ENCODE data around the gene RAB37. TPM values are rescaled to one million over a fixed set of nuclear protein-coding genes. Genes with fewer than 3 reads are reported as not detected.

Gene RAB37
- total RNA-seq, 1 donor: 0.36 TPM

DNA sequence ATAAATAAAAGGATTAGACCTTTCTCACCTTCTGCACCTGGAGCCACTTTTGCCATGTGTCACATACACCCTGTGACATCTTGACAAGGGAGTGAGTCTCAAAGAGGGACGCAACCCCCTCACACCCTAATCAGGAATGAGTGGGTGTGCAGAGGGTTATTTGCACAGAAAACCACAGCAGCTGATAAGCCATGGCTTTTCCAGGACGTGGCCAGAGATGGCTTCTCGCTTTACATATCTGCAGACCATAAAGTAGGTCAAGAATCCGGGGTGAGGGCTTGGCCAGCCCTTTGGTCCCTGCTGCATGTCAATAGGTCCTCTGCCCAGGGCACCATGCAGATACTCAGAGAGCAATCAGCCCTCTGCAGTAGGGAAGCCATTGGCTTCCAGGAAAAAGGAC is 21.9 kb upstream of the RAB37 start:
- peak; percentile 63 for DNase-seq (ENCODE audit: insufficient read length, low spot score, missing footprints)
- Histone ChIP-seq H2AFZ (ENCODE audit: low read length) (no peak overlapping the region), H3K79me2 (ENCODE audit: insufficient read depth, low read length) (no peaks in the 10 kb centered on the region), H3K4me3 (ENCODE audit: insufficient read depth, low read length) (no peak overlapping the region), H3K4me2 (ENCODE audit: insufficient read depth, low read length) (no peak overlapping the region), H3K9me3 (ENCODE audit: low read depth, low read length) (no peaks in the 10 kb centered on the region), H3K36me3 (ENCODE audit: insufficient read depth, low read length) (no peaks in the 10 kb centered on the region), H3K27ac (ENCODE audit: low read depth, low read length) (no peak overlapping the region), H3K4me1 (ENCODE audit: insufficient read depth, low read length) (no peaks in the 10 kb centered on the region), H4K20me1 (ENCODE audit: insufficient read depth, low read length) (no peaks in the 10 kb centered on the region), H3K27me3 (ENCODE audit: insufficient read depth, low read length) (peaks cover 9% of the 10 kb centered on the region)
- TF ChIP-seq, protein P1, sequence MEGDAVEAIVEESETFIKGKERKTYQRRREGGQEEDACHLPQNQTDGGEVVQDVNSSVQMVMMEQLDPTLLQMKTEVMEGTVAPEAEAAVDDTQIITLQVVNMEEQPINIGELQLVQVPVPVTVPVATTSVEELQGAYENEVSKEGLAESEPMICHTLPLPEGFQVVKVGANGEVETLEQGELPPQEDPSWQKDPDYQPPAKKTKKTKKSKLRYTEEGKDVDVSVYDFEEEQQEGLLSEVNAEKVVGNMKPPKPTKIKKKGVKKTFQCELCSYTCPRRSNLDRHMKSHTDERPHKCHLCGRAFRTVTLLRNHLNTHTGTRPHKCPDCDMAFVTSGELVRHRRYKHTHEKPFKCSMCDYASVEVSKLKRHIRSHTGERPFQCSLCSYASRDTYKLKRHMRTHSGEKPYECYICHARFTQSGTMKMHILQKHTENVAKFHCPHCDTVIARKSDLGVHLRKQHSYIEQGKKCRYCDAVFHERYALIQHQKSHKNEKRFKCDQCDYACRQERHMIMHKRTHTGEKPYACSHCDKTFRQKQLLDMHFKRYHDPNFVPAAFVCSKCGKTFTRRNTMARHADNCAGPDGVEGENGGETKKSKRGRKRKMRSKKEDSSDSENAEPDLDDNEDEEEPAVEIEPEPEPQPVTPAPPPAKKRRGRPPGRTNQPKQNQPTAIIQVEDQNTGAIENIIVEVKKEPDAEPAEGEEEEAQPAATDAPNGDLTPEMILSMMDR (IDR thresholded peaks at IDR 0.05; ENCODE audit: extremely low read depth, low read depth, low read length): no peak

DNA sequence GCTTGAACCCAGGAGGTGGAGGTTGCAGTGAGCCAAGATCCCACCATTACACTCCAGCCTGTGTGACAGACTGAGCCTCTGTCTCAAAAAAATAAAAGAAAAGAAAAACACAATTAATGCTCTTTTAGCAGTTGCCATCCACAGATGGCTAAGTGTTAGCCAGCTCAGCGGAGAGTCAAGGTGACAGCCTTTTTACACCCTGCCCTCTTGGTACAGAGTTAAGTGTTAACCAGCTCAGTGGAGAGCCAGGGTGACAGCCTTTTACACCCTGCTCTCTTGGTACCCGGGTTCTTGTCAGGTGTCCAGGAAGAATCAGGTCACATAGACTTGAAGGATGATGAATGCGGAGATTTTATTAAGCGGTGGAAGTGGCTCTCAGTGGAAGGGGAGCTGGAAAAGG is 16.6 kb upstream of the RAB37 start:
- no peaks in the 10 kb centered on the region for H3K4me1 ChIP-seq (ENCODE audit: insufficient read depth, low read length)
- H3K4me3 ChIP-seq (ENCODE audit: insufficient read depth, low read length): no peak overlapping the region
- no peak overlapping the region for H3K4me2 ChIP-seq (ENCODE audit: insufficient read depth, low read length)
- TF ChIP-seq, protein P1 (IDR thresholded peaks at IDR 0.05; ENCODE audit: extremely low read depth, low read depth, low read length): no peak
- no peak overlapping the region for H2AFZ ChIP-seq (ENCODE audit: low read length)
- no peaks in the 10 kb centered on the region for H3K36me3 ChIP-seq (ENCODE audit: insufficient read depth, low read length)
- no peaks in the 10 kb centered on the region for H4K20me1 ChIP-seq (ENCODE audit: insufficient read depth, low read length)
- H3K79me2 ChIP-seq (ENCODE audit: insufficient read depth, low read length): no peaks in the 10 kb centered on the region
- H3K27ac ChIP-seq (ENCODE audit: low read depth, low read length): no peak overlapping the region
- H3K9me3 ChIP-seq (ENCODE audit: low read depth, low read length): no peaks in the 10 kb centered on the region
- H3K27me3 ChIP-seq (ENCODE audit: insufficient read depth, low read length): peaks cover 3% of the 10 kb centered on the region
- DNase-seq (ENCODE audit: insufficient read length, low spot score, missing footprints): no peak

DNA sequence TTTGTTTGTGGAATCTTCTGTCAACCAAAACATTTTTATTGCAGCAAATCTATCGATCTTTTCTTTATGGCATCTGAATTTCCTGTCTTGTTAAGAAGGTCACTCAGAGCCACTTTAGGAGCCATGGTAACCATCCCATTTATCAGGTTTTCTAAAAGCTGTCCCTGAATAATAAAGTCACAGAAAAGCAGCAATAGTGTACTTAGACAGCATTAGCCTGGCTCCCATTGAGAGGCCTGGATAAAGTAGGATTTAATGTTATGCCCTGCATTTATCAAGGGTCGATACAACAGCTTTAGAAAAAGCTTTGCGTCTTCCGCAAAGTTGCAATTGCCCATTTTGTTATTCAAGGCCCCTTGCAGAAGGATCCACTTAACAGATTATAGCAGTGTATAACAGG is 14.3 kb upstream of the RAB37 start:
- Histone ChIP-seq H3K9me3 (ENCODE audit: low read depth, low read length) (no peaks in the 10 kb centered on the region), H3K27ac (ENCODE audit: low read depth, low read length) (no peak overlapping the region), H3K27me3 (ENCODE audit: insufficient read depth, low read length) (no peaks in the 10 kb centered on the region), H4K20me1 (ENCODE audit: insufficient read depth, low read length) (no peaks in the 10 kb centered on the region), H3K79me2 (ENCODE audit: insufficient read depth, low read length) (no peaks in the 10 kb centered on the region), H3K36me3 (ENCODE audit: insufficient read depth, low read length) (no peaks in the 10 kb centered on the region), H3K4me3 (ENCODE audit: insufficient read depth, low read length) (no peak overlapping the region), H2AFZ (ENCODE audit: low read length) (no peak overlapping the region), H3K4me2 (ENCODE audit: insufficient read depth, low read length) (no peak overlapping the region), H3K4me1 (ENCODE audit: insufficient read depth, low read length) (no peaks in the 10 kb centered on the region)
- DNase-seq (ENCODE audit: insufficient read length, low spot score, missing footprints): peak; percentile 30
- TF ChIP-seq, protein P1 (IDR thresholded peaks at IDR 0.05; ENCODE audit: extremely low read depth, low read depth, low read length): no peak

DNA sequence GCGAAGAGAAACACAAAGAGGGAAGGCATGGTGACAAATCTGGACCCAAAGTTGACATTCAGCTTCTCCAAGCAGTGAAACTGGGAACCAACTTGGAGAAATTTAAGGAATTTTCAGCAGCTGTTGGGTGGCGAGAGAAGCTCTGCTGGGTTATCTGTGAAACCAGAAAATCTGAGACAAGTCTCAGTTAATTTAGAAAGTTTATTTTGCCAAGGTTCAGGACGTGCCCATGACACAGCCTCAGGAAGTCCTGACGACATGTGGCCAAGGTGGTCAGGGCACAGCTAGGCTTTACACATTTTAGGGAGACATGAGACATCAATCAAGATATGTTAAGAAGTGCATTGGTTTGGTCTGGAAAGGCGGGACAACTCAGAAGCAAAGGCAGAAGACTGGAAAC is 13.2 kb upstream of the RAB37 start:
- Histone ChIP-seq H3K4me3 (ENCODE audit: insufficient read depth, low read length) (no peak overlapping the region), H3K4me1 (ENCODE audit: insufficient read depth, low read length) (no peaks in the 10 kb centered on the region), H3K4me2 (ENCODE audit: insufficient read depth, low read length) (no peak overlapping the region), H4K20me1 (ENCODE audit: insufficient read depth, low read length) (no peaks in the 10 kb centered on the region), H3K36me3 (ENCODE audit: insufficient read depth, low read length) (no peaks in the 10 kb centered on the region), H2AFZ (ENCODE audit: low read length) (no peak overlapping the region), H3K27me3 (ENCODE audit: insufficient read depth, low read length) (no peaks in the 10 kb centered on the region), H3K79me2 (ENCODE audit: insufficient read depth, low read length) (no peaks in the 10 kb centered on the region), H3K9me3 (ENCODE audit: low read depth, low read length) (no peaks in the 10 kb centered on the region), H3K27ac (ENCODE audit: low read depth, low read length) (no peak overlapping the region)
- TF ChIP-seq, protein P1 (IDR thresholded peaks at IDR 0.05; ENCODE audit: extremely low read depth, low read depth, low read length): no peak
- DNase-seq (ENCODE audit: insufficient read length, low spot score, missing footprints): no peak

Measured in osteoblast (primary cell).